HEK293 (cell line): ENCODE data around the gene CAPN15.

Experiments used
- CTCF ChIA-PET: fragments of 350-600 bp; formaldehyde crosslinking; extraction: SDS; loops from one replicate; lab custom pipeline; 2021; ENCODE audit warnings: antibody characterized with exemption; lab: Yijun Ruan, JAX
- POLR2A ChIA-PET: fragments of 300-600 bp; formaldehyde crosslinking; extraction: SDS; loops from one replicate; lab custom pipeline; 2020; ENCODE audit warnings: antibody characterized with exemption, inconsistent platforms; lab: Yijun Ruan, JAX
- H3K27ac ChIP-seq: fragments of 200-500 bp; sonication (Bioruptor generic); 2 replicates; pipeline ENCODE4 v1.5.1; 2014; ENCODE audit warnings: low read depth, low read length, control low read depth, inconsistent platforms; ENCODE audit errors: extremely low read depth
- H3K36me3 ChIP-seq, 2 experiments: fragments of 200-500 bp in 1 of 2; sonication (Bioruptor generic) in 1 of 2; 1 replicate in 1 of 2; 2 replicates in 1 of 2; pipeline ENCODE4 v1.5.1; 2014 to 2017; ENCODE audit warnings: inconsistent platforms in 2 of 2, low read length in 2 of 2; ENCODE audit not compliant: control insufficient read depth in 2 of 2, insufficient read depth in 1 of 2
- H3K4me1 ChIP-seq: fragments of 200-500 bp; sonication (Bioruptor generic); 2 replicates; pipeline ENCODE4 v1.5.1; 2014; ENCODE audit warnings: mild to moderate bottlenecking, low read length, inconsistent platforms; ENCODE audit not compliant: control insufficient read depth, insufficient read depth
- H3K4me3 ChIP-seq: 2 replicates; pipeline ENCODE4 v1.5.1; 2011; ENCODE audit warnings: low read depth, mild to moderate bottlenecking, control low read depth, low read length, moderate library complexity
- H3K9me3 ChIP-seq: fragments of 200-500 bp; sonication (Bioruptor generic); 2 replicates; pipeline ENCODE4 v1.5.1; 2014; ENCODE audit warnings: low read depth, low read length, inconsistent platforms; ENCODE audit not compliant: control insufficient read depth, insufficient read depth
- BCL11B ChIP-seq: fragments of 450-650 bp; formaldehyde crosslinking; IDR thresholded peaks from 2 replicates; pipeline ENCODE4 v1.5.1; 2016; ENCODE audit warnings: low read depth, missing biosample characterization, missing genetic modification characterization
- BCL6B ChIP-seq: fragments of 450-650 bp; formaldehyde crosslinking; IDR thresholded peaks from 2 replicates; pipeline ENCODE4 v1.5.1; 2017; ENCODE audit warnings: missing biosample characterization, missing genetic modification characterization
- GLIS1 ChIP-seq: fragments of 450-650 bp; formaldehyde crosslinking; IDR thresholded peaks from 2 replicates; pipeline ENCODE4 v1.5.1; 2016; ENCODE audit warnings: missing biosample characterization, missing genetic modification characterization
- GLIS2 ChIP-seq: fragments of 450-650 bp; formaldehyde crosslinking; IDR thresholded peaks from 2 replicates; pipeline ENCODE4 v1.5.1; 2016; ENCODE audit warnings: missing biosample characterization, missing genetic modification characterization
- INSM2 ChIP-seq: fragments of 450-650 bp; formaldehyde crosslinking; IDR thresholded peaks from 2 replicates; pipeline ENCODE4 v1.5.1; 2016; ENCODE audit warnings: missing biosample characterization, missing genetic modification characterization
- MEIS1 ChIP-seq: sonication (generic); formaldehyde crosslinking; IDR thresholded peaks from 2 replicates; pipeline ENCODE4 v1.8.1; 2022; ENCODE audit warnings: missing genetic modification reagents, mild to moderate bottlenecking, borderline replicate concordance
- REST ChIP-seq: fragments of 450-650 bp; formaldehyde crosslinking; IDR thresholded peaks from 2 replicates; pipeline ENCODE4 v1.5.1; 2016; ENCODE audit warnings: missing biosample characterization, missing genetic modification characterization
- SALL2 ChIP-seq: fragments of 450-650 bp; formaldehyde crosslinking; IDR thresholded peaks from 2 replicates; pipeline ENCODE4 v1.5.0; 2017; ENCODE audit warnings: missing biosample characterization, mild to moderate bottlenecking, missing genetic modification characterization, borderline replicate concordance
- ZBTB8A ChIP-seq: fragments of 450-650 bp; formaldehyde crosslinking; IDR thresholded peaks from 2 replicates; pipeline ENCODE4 v1.5.1; 2016; ENCODE audit warnings: missing biosample characterization, missing genetic modification characterization
- ZIC2 ChIP-seq: fragments of 450-650 bp; formaldehyde crosslinking; IDR thresholded peaks from 2 replicates; pipeline ENCODE4 v1.5.1; 2016; ENCODE audit warnings: missing biosample characterization, missing genetic modification characterization
- ZNF140 ChIP-seq: fragments of 450-650 bp; formaldehyde crosslinking; IDR thresholded peaks from 2 replicates; pipeline ENCODE4 v1.5.1; 2016; ENCODE audit warnings: missing biosample characterization, missing genetic modification characterization
- ZNF148 ChIP-seq: fragments of 450-650 bp; formaldehyde crosslinking; IDR thresholded peaks from 2 replicates; pipeline ENCODE4 v1.5.0; 2017; ENCODE audit warnings: missing biosample characterization, missing genetic modification characterization, borderline replicate concordance
- ZNF155 ChIP-seq: fragments of 450-650 bp; formaldehyde crosslinking; IDR thresholded peaks from 2 replicates; pipeline ENCODE4 v1.5.1; 2016; ENCODE audit warnings: missing biosample characterization, missing genetic modification characterization
- ZNF175 ChIP-seq: fragments of 450-650 bp; formaldehyde crosslinking; IDR thresholded peaks from 2 replicates; pipeline ENCODE4 v1.5.1; 2016; ENCODE audit warnings: missing biosample characterization, missing genetic modification characterization
- ZNF473 ChIP-seq: fragments of 450-650 bp; formaldehyde crosslinking; IDR thresholded peaks from 2 replicates; pipeline ENCODE4 v1.5.1; 2017; ENCODE audit warnings: missing biosample characterization, missing genetic modification characterization
- ZNF624 ChIP-seq: fragments of 450-650 bp; formaldehyde crosslinking; IDR thresholded peaks from 2 replicates; pipeline ENCODE4 v1.5.1; 2017; ENCODE audit warnings: missing biosample characterization, missing genetic modification characterization
- ZNF629 ChIP-seq: fragments of 450-650 bp; formaldehyde crosslinking; IDR thresholded peaks from 2 replicates; pipeline ENCODE4 v1.5.1; 2017; ENCODE audit warnings: missing biosample characterization, missing genetic modification characterization
- ZNF645 ChIP-seq: fragments of 450-650 bp; formaldehyde crosslinking; IDR thresholded peaks from 2 replicates; pipeline ENCODE4; 2016; ENCODE audit warnings: missing biosample characterization, missing genetic modification characterization
- ZNF747 ChIP-seq: fragments of 450-650 bp; formaldehyde crosslinking; IDR thresholded peaks from 2 replicates; pipeline ENCODE4 v1.5.1; 2016; ENCODE audit warnings: missing biosample characterization, missing genetic modification characterization

The CAPN15 gene

GRCh38 chr16:533391-534123 lies 6.0 kb downstream of the CAPN15 start (continued):
- TF ChIP-seq ZBTB8A (tag by site-specific recombination) (peak; percentile 11; the same call in 1 of the 2 replicates), ZNF155 (tag by site-specific recombination) (no peak), ZIC2 (tag by site-specific recombination) (peak; percentile 85), ZNF140 (no peak), REST (tag by site-specific recombination) (no peak), MEIS1 (CRISPR knock-in tag) (no peak), BCL11B (tag by site-specific recombination) (peak; percentile 76; the same call in 1 of the 2 replicates), GLIS1 (peak; percentile 44; the same call in 1 of the 2 replicates), BCL6B (tag by site-specific recombination) (no peak)

- Histone ChIP-seq H3K36me3 (peaks cover 0 to 50% of the 10 kb centered on the region in 2 experiments; a peak in 2 of 3 replicates), H3K4me3 (no peak overlapping the region), H3K9me3 (no peaks in the 10 kb centered on the region), H3K27ac (no peak overlapping the region), H3K4me1 (peaks cover 7% of the 10 kb centered on the region)
- ChIA-PET CTCF (interaction anchor here (0.6 kb wide), 1 partner anchor 1469 kb away, joined by 3 read pairs; no protein-coding TSS in a partner anchor), POLR2A (no interaction called here)
- TF ChIP-seq ZNF629 (tag by site-specific recombination) (no peak), ZNF747 (tag by site-specific recombination) (no peak), INSM2 (tag by site-specific recombination) (no peak), ZNF473 (no peak), SALL2 (tag by site-specific recombination) (no peak), ZNF175 (tag by site-specific recombination) (no peak)
Measured at GRCh38 chr16:534135-534534, 6.6 kb downstream of the CAPN15 start.

- POLR2A ChIA-PET: interaction anchor here (0.5 kb wide), 1 partner anchor 204 kb away, joined by 3 read pairs; no protein-coding TSS in a partner anchor
- no peak for TF ChIP-seq ZNF148 (tag by site-specific recombination)
- no peak for TF ChIP-seq ZNF645 (tag by site-specific recombination)
- TF ChIP-seq GLIS2: 0 out of 2 replicates have a peak, but pooled peaks have one; percentile 27
- no peak for TF ChIP-seq ZNF624
Measured at GRCh38 chr16:534856-535445, 7.4 kb downstream of the CAPN15 start.

More at GRCh38 chr16:534856-535445, 7.4 kb downstream of the CAPN15 start:
- Histone ChIP-seq H3K36me3 (peaks cover 0 to 47% of the 10 kb centered on the region in 2 experiments; a peak in 2 of 3 replicates), H3K4me1 (no peaks in the 10 kb centered on the region), H3K9me3 (no peaks in the 10 kb centered on the region), H3K27ac (no peak overlapping the region), H3K4me3 (no peak overlapping the region)
- CTCF ChIA-PET: interaction anchor here (0.7 kb wide), 1 partner anchor 47 kb away, joined by 3 read pairs; no protein-coding TSS in a partner anchor
